NCI-H187 treated with DMSO at 0.1 percent for 48 hours (cell line): Measurements from ENCODE around the gene GALC.

Experiments
- DNase-seq: peaks from one replicate; lab custom pipeline; 2025; lab: John Stamatoyannopoulos, UW

GALC gene

GRCh38 chr14:88005978-88006851 lies 13.2 kb upstream of the GALC start:
- no peak for DNase-seq

- no peak for DNase-seq
These were observed 12.1 kb upstream of the GALC start, which contains the start of gene GPR65 for GRCh38 chr14:88005050-88005481. TSS of gene GPR65 (plus strand) at chr14:88005135. CDS start at chr14:88010848, 5,713 bp downstream.

- DNase-seq, result no peak
These were observed 11.6 kb upstream of the GALC start for GRCh38 chr14:88004506-88005036.

- no peak for DNase-seq
These were observed 10.4 kb upstream of the GALC start for GRCh38 chr14:88003425-88003824.

GRCh38 chr14:88002421-88003075 lies 9.6 kb upstream of the GALC start:
- no peak for DNase-seq

- DNase-seq, result no peak
These were observed 6.3 kb upstream of the GALC start for GRCh38 chr14:87999277-87999676.

- no peak for DNase-seq
These were observed 5.5 kb upstream of the GALC start for GRCh38 chr14:87998482-87998881.

- DNase-seq, result no peak
These were observed 3.3 kb upstream of the GALC start for GRCh38 chr14:87996291-87996592.

GRCh38 chr14:87995500-87996290 lies 2.7 kb upstream of the GALC start:
- no peak for DNase-seq

- no peak for DNase-seq
These were observed 2.0 kb upstream of the GALC start for GRCh38 chr14:87994974-87995373.

GRCh38 chr14:87992346-87992717 lies 650 bp downstream of the GALC start:
- no peak for DNase-seq

- no peak for DNase-seq
These were observed 2.3 kb downstream of the GALC start for GRCh38 chr14:87990682-87991081.

GRCh38 chr14:87989956-87990299 lies 3.1 kb downstream of the GALC start:
- no peak for DNase-seq

- DNase-seq, result no peak
These were observed 3.6 kb downstream of the GALC start for GRCh38 chr14:87989221-87989955.

- no peak for DNase-seq
These were observed 13.3 kb downstream of the GALC start for GRCh38 chr14:87979689-87980088.

GRCh38 chr14:87975636-87976035 lies 17.3 kb downstream of the GALC start:
- DNase-seq, result no peak

- no peak for DNase-seq
These were observed 22.0 kb downstream of the GALC start for GRCh38 chr14:87971010-87971409.

- DNase-seq, result no peak
These were observed 25.5 kb downstream of the GALC start for GRCh38 chr14:87967496-87967895.

GRCh38 chr14:87966816-87967215 lies 26.2 kb downstream of the GALC start:
- no peak for DNase-seq

- no peak for DNase-seq
These were observed 31.7 kb downstream of the GALC start for GRCh38 chr14:87961246-87961645.

GRCh38 chr14:87960013-87960787 lies 32.8 kb downstream of the GALC start:
- no peak for DNase-seq
